HG03045 (cell line): ENCODE data around the gene MATR3.
A peak's percentile ranks its signal among the peaks of the same experiment; 100 is the strongest.
"Not testable (repeated sequence)": the region's sequence is repeated elsewhere in the genome, so short reads cannot be mapped to it uniquely, and the experiment has no call there.

Experiments
- ATAC-seq: cut with Tn5 transposase; IDR thresholded peaks from one replicate; pipeline ENCODE4 v1.9.1; 2021; ENCODE audit warnings: mild to moderate bottlenecking, moderate library complexity; ENCODE audit not compliant: unreplicated experiment

The MATR3 gene

DNA sequence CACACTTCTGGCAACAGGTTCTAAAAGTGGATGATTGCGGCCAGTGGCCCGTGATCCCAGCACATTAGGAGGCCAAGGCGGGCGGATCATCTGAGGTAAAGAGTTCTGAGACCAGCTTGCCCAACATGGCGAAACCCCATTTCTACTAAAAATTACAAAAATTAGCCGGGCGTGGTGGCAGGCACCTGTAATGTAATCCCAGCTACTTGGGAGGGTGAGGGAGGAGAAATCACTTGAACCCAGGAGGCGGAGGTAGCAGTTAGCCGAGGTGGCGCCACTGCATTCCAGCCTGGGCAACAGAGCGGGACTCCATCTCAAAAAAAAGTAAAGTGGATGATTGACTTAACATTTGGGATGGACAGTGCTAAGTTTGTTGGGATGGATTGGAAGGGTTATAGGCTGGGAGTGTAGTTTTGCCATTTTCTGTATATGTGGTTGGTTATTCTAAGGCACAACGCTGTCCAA lies 3.4 kb downstream of the MATR3 start:
- ATAC-seq = no peak

DNA sequence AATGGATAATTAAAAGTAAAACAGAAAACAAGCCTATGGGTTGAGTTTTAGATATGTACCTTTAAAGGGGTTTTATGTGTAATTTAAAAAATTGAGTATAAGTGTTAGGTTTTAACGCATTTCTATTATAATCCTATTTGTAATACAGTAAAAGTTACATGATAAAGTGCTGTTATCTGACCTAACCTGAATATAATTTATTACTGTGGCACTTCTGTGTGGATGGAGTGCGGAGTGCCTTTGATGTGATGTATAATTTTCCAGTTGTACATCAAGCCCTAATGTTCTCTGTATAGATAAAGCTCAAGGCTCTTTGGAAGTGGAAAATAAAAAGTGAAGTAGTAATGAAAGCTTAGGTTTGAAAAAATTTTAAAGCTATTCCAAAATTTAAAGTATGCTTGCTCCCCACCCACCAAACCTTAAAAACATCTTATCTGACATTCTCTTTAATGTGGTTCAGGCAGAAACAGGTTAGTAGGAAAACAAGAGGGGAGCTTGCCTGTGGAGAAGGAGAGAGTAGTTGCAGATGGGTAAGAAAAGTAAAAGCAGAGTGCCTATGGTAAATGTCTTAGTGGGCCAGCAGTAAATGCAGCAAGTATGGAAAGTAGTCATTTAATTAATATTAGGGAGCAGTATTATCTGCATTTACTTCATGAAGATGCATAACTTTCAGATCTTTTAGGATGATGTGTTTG lies 4.0 kb downstream of the MATR3 start:
- ATAC-seq = no peak

DNA sequence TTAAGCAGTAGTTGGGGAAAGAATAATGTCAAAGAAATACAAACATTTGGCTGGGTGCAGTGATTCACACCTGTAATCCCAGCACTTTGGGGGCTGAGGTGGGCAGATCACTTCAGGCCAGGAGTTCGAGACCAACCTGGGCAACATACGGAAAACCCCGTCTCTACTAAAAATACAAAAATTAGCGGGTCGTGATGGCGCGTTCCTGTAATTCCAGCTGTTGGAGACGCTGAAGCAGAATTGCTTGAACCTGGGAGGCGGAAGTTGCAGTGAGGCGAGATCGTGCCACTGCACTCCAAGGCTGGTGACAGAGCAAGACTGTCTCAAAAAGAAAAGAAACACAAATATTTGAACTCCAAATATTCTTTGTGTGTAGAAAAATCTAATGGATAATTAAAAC lies 4.7 kb downstream of the MATR3 start:
- no peak for ATAC-seq

DNA sequence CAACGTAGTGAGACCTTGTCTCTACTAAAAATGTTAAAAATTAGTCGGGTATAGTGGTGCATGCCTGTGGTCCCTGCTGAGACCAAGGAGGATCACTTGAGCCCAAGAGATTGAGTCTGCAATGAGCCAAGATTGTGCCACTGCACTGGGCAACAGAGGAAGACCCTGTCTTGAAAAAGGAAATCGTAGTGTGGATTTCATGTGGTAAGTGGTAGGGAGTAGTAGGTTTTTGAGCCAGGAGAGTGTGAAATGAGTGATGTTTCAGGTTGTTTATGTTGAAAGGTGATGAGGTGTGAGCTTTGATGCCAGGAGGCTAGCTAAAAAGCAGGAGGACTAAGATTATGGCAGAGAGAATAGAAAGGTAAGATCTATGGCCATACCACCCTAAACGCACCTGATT lies 5.9 kb downstream of the MATR3 start:
- ATAC-seq = no peak

DNA sequence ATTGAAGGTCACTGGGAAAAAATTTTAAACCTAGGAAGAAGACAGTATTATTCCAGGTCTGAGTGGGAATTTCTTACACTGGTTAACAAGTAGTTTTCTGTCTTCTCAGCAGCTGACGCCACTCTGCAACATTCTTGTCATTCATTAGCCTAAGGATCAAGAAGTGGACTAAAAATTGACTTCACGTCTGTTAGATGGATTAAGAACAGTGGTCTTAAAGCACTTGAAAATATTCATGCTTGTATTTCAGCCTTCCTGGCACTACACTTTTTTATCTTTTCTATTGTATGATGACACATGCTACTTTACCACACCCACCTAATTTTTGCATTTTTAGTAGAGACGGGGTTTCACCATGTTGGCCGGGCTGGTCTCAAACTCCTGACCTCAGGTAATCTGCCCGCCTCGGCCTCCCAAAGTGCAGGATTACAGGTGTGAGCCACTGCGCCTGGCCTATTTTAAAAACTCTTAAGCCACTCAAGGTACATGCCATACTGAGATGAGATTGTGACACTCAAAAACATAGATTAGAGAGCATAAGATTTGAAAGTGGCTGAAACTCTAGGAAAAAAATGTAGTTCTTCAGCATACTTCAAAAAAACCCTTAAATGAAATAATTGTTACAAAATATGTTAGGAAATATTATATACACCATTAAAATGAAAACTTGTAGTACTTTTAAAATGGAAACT lies 8.4 kb downstream of the MATR3 start:
- ATAC-seq = no peak

DNA sequence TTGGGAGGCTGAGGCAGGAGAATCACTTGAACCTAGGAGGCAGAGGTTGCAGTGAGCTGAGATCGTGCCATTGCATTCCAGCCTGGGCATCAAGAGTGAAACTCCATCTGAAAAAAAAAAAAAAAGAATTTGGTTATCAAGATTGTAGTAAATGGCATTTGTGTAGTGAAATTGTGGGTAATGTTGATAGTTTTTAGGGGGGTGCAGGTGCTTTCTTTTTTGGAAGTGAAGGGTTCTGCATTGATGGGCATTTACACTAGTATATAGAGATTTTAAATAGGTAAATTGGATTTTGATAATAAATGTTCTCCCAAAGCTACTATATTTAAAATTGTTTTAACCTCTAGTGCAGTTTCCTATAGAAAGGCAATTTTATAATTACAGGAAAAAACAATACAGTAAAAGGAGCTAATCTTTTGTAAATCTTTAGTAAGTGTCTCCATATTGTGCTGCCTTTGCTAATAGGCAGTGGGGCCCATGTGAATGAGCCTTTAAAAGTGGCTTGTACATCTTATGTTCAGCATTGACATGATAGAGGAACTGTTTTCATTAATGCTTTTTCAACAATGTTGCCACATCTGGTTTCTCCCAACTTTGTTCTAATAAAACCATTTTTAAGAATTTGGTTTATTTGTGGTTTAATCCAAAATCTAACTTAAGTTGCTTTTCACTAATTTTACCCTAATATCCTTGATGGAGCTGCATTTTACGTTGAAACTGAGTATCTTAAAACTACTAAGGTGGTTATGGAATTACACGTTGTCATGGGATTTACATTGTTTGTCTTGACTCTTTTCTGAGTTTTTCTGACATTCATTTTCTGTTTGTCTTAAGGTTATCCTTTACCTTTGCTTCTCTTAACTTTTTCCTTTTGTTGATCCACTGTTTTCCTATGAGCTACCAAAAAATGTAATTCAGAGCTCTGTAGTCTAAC lies 11.1 kb downstream of the MATR3 start:
- ATAC-seq = no peak

DNA sequence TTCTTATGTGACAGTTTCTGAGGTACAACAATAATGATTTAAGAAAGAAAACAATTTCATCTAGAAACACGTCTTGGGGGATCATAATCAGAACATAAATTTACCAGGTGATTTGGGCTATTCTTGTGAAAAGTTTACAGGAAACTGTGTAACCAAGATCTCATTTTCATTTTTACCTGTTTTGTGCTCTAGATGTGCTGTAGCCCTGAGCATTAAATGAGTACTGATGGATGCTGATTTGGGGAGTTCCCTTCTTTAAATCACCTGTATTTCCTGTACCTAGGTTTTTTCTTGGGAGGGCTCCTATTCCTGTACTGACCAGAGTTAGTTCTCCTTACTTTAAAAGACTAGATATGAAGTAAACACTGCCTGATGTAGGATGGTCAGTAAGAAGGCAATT lies 12.7 kb downstream of the MATR3 start:
- ATAC-seq = no peak

DNA sequence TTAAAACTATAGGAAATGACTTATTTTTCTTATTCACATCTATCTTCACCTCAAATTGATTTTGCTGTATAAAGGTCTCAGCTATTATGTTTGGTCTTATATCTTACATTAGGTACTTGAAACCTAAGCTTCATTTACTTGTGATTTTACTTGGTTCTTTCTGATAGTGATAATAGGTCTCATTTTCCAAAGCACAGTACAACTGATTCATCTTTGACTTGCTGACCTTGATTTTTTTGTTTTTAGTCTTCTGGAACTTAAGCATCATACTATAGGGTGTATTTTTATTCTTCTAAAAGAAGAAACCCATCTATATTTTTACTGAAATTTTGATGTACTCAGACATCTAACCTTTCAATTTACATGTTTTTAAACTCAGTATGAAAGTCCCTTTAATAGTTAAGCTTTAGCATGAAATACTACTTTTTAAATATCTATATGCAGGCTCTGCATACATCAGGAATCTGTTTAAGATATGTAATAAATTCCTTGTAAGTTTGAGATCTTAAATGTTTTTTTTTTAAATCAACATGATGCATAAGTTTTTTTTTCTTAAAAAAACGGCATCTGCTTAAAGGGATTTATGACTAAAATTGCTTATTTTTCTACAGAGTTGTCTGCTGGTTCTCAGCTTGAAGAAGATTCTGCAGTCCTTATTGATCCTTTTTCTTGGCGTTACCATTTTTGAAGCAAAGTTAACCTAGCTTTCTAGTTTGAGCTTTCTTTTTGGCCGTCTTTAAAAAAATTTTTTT lies 13.3 kb downstream of the MATR3 start:
- no peak for ATAC-seq

DNA sequence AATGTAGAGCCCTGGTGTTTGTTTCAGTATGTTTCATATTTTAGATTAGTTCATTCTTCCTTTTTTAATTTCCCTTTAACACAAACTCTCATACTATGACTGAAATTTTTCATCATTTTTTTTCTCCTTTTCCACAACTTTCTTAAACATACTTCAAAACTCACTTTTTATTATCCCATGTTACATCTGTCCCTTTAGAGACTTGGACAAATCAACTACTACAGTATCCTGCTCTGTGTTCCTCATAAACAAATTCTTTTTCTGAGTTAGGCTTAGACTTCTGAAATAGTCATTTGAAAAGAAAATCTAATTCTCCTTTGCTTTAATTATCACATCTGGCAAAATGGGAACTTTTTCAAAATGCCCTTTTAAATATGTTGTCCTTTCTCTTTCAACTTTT lies 15.3 kb downstream of the MATR3 start:
- ATAC-seq = no peak

DNA sequence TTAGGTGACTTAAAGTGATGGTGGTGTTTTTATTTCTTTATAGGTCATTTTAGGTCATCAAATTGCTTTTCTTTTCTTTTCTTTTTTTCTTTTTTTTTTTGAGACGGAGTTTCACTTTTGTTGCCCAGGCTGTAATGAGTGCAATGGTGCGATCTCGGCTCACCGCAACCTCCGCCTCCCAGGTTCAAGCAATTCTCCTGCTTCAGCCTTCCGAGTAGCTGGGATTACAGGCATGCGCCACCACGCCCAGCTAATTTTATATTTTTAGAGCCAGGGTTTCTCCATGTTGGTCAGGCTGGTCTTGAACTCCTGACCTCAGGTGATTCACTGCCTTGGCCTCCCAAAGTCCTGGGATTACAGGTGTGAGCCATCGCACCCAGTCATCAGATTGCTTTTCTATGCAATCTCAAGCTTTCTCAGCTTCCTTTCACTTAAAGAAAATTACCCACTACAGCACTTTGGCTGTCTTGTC lies 17.2 kb downstream of the MATR3 start:
- not testable (repeated sequence) for ATAC-seq

DNA sequence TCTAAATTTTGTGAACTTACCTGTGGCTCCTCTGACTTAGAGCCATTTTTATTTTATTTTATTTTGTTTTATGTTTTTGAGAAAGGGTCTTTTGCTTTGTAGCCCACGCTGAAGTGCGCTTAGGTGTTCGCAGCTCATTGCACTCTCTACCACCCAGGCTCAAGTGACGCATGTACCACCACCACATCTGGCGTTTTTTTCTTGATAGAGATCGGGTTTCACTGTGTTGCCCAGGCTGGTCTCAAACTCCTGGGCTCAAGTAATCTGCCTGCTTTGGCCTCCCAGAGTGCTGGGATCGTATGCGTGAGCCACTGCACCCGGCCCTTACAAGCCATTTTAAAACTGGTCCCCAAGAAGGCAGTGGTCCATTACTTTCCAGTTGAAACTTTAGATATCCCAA lies 18.5 kb downstream of the MATR3 start:
- ATAC-seq = no peak

DNA sequence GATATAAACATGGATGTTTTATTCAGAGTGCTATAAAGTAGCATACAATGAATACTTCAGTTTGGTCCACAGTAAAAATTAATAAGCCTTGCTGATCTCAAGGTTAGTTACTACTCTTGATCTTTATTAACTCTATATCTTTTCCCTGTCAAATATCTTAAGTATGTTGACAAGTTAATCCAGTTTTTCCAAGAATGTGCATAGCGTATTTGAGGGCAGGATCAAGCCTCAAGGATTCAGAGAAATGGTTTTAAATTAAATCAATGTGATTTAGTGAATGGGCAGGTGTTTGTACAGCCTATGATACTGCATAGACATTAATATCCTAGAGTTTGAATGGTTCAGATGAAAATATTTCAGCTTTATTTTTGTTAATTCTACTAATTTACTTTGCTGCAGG lies 20.7 kb downstream of the MATR3 start:
- no peak for ATAC-seq

DNA sequence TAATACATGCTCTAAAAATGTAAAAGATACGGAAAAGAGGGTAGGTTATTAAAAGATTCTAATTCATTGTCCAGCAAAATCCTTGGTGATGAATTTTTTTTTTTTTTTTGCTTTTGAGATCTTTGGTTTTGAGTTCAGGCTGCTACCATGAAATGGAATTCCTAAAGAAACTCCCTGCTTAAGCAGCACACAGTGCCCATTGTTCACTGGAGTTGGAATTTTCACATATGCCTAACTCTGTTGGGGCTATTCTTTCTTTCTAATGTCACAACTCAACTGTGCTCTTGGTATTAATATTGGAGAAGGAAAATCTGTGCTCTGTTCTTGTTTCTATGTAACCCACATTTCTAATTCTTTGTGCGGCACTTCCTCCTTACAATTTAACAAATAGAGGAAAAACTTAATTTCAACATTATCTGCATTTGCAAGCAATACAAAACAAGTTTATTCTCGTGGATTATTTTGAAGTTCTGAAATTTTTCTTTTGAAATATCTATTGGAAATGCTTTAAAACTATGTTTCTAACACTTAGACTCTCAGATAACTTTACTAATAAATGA lies 21.6 kb downstream of the MATR3 start:
- ATAC-seq = no peak

DNA sequence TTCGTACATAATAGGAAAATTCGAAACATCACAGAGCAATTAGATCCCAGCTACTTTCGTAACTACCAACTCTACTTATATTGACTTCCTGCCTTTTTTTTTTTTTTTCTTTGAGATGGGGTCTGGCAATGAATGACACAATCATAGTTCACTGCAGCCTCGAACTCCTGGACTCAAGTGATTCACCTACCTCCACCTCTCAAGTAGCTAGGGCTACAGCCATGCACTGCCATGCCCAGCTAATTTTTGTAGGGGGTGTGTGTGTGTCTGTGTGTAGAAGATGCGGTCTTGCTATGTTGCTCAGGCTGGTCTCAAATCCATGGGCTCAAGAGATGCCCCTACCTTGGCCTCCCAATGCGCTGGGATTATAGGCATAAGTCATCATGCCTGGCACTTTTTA lies 42.3 kb downstream of the MATR3 start:
- ATAC-seq = no peak

DNA sequence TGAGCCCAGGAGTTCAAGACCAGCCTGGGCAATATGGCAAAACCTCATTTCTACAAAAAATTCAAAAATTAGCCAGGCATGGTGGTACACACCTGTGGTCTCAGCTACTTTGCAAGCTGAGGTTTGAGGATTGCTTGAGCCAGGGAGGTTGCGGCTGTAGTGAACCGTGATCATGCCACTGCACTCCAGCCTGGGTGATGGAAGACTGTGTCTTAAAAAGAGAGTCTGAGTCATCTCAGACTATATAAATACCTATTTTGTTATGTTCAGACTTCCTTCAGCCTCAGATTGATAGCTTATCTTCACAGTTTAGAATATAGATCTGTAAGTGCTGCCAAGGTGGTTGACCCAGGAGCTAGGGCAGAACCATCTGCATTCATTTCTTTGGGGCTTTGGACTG lies 46.5 kb downstream of the MATR3 start:
- ATAC-seq = no peak

DNA sequence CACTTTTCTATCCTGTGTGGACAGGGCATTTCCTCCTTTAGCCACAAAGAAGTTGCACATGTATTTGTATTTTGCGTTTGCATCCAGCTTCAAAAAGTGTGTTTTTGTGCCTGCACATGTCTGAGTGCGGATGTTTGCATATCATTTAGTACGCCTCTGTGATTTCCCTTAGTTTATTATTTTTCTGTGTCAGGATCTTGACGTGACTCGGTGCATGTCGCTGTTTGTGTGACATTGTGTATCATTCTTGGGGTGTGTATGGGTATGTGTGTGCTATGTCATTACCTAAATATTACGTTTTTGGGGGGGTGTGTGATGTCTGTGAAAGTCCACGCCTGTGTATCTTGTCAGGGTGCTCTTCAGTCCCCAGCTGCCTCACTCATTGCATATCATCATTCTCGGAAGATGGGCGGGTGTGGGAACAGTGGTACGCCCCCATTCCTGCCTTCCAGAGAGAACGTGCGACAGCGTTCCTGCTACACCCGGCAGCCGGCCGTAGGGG lies 47.7 kb downstream of the MATR3 start:
- ATAC-seq = no peak

DNA sequence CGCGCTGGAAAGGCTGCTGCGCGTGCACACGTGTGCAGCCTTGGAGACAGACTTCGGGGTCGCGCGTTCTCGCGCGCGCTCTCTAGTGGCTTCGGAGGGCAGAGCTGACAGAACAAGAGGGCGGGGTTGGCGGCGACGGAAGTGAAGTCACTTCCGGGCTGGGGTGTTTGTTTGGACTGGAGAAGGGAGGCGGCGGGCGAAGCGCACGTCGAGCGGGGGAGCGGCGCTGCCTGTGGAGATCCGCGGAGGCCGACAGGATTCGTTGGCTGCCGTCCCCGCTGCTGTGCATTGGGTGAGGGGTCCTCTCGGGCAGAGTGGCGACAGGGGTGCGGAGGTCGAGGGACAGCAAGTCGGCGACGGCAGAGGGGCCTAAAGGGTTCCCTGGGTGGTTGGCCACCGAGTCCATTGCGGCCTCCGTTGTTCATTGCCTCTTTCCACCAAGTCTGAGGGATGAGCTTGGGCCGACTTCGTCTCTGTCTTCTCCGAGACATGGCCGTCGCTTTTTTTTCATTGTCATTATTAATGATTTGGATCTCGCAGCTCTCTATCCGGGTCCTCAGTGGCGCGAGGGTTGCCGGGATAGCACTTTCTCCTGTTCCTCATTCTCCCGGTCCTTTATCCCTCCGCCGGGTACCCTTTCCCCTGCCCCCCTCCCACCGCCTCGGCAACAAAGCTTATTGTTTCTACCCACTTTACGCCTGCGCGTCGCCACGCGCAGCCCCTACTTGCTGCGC lies 48.3 kb downstream of the MATR3 start, which contains the start of gene PAIP2:
Gene PAIP2, plus strand, starts transcription at position 166 of the 734 bp plus-strand sequence. CDS start 21,931 bp downstream, outside the sequence.
- ATAC-seq = peak; percentile 93

DNA sequence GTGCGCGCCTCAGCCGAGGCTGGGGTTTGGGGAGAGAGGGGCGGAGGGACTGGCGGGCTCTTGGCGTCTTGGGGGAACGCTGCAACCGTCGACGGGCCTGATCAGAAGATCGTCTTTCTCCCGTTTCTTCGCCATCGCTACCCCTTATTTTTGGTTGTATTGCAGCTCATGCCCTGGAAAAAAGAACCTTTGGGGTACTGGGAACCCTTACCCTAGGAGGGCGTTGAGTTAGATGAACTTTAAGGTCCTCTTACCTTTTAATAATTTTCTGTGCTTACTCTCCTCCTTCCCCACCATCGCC lies 48.8 kb downstream of the MATR3 start:
- no peak for ATAC-seq

DNA sequence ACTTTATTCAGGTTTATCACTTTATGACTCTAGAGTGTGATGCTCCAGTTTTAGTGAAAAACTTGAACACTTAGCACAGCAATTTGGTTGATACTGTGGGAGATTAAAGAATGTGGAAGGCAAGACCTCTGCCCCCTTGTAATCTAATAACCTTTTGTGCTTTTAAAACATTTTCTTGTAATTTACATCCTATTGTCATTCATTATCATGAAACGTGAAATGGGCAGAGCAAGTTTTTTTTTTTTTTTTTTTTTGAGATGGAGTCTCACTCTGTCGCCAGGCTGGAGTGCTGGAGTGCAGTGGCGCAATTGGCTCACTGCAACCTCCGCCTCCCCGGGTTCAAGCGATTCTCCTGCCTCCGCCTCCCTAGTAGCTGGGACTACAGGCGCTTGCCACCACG lies 49.9 kb downstream of the MATR3 start:
- ATAC-seq = no peak

DNA sequence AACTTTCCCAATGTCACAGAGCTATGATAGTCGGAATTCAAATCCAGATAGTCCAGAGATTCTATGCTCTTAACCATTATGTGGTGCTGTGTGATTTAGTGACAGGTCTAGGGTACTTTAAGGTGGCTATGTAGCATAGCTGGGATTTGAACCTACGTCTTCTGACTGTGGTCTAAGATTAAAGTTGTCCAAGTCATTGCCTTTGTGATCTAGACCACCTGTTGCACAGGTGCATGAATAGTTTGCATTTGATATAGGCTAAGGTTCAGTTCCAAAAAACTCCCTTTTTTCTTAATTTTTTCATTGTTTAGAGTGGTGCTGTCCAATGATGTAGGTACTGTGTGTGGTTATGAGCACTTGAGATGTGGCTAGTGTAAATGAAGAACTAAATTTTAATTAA lies 50.6 kb downstream of the MATR3 start:
- no peak for ATAC-seq
